KOPT-K1 (cell line): ENCODE data around the gene PRKCE.

Experiments
- H3K27ac ChIP-seq: fragments of 200-600 bp; sonication (generic); 2 replicates; pipeline ENCODE4 v1.5.1; 2016; ENCODE audit warnings: antibody characterized with exemption, mild to moderate bottlenecking, low read depth, low read length; ENCODE audit not compliant: poor library complexity, severe bottlenecking
- H3K36me3 ChIP-seq: fragments of 200-600 bp; sonication (generic); 2 replicates; pipeline ENCODE4 v1.5.1; 2017; ENCODE audit warnings: antibody characterized with exemption, mild to moderate bottlenecking, low read length, moderate library complexity; ENCODE audit not compliant: insufficient read depth
- H3K9me3 ChIP-seq: fragments of 200-600 bp; sonication (generic); 2 replicates; pipeline ENCODE4 v1.5.1; 2017; ENCODE audit warnings: antibody characterized with exemption, low read length, mild to moderate bottlenecking; ENCODE audit not compliant: insufficient read depth, poor library complexity, severe bottlenecking

Gene PRKCE

DNA sequence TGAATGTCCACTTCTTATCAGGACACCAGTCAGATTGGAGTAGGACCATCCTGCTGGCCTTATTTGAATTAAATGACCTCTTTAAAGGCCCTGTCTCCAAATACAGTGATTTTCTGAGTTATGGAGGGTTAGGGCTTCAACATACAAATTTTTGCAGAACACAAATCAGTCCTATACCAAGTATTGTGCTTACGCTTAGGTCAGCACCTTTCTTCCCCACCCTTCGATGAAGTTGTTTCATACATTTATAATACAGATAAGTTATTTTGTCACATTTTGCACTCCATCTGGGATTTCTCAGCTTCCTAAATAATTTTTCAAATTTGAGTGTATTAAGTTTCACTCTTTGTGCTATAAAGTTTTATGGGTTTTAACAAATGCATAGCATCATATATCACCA lies 455.2 kb downstream of the PRKCE start:
- Histone ChIP-seq H3K36me3 (no peaks in the 10 kb centered on the region), H3K9me3 (peaks cover 32% of the 10 kb centered on the region), H3K27ac (no peak overlapping the region)

DNA sequence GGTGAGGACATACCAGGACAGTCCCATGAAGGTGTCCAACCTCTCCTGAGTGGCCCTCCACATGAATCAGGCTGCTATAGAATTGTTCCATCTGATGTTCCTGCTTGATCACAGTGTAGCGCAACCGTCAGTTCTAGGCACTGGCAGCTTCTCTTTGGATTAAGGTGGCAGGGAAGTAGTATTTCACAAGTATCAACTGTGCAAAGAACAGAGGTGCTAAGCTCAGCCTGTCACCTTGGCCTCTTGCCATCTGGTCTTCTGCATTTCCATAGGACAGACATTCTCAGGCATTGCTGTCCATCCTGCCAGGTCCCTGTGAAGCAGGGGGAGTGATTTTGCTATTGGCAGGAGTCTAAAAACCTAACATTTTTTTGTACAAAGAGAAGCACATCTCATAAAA lies 463.5 kb downstream of the PRKCE start:
- Histone ChIP-seq H3K27ac (no peak overlapping the region), H3K9me3 (no peaks in the 10 kb centered on the region), H3K36me3 (no peaks in the 10 kb centered on the region)

DNA sequence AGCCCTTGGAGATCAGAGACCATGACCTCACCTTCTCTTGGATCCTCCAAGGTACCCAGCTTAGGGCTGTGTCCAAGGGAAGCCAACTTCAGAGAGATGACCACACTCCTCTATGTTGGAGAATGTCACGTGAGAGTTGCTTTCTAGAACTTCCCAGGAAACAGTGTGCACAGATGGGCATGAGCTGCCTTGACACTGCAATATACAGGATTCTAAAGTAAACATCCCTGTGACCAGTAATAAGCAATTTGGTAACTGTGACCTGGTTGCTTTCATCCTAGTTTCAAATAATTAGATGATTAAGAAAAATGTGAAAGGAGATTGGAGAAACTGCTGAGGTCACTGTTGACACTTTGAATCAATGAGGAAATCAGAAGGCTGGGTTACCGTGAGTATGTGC lies 464.7 kb downstream of the PRKCE start:
- Histone ChIP-seq H3K36me3 (no peaks in the 10 kb centered on the region), H3K27ac (no peak overlapping the region), H3K9me3 (no peaks in the 10 kb centered on the region)

DNA sequence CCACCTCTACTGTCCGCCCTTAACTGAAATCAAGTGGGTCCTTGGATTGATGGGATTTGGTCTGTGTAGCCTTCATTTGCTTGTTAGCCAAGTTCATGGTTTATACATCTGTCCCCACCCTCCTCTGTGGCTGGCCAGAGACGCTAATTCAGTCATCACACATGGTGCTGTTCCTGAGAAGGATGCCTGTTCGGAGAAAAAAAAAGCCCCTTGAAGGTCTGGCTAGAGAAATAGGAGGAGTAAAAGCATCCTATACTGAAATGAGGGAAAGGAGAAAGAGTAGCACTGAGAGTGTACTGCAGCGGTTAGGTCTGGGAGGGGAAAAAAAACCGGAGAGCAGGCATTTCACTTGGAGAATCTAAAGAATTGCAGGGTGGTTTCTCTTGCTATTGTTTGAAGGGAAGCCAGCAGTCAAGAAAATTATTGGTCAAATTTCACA lies 465.1 kb downstream of the PRKCE start:
- no peak overlapping the region for H3K27ac ChIP-seq
- no peaks in the 10 kb centered on the region for H3K9me3 ChIP-seq

DNA sequence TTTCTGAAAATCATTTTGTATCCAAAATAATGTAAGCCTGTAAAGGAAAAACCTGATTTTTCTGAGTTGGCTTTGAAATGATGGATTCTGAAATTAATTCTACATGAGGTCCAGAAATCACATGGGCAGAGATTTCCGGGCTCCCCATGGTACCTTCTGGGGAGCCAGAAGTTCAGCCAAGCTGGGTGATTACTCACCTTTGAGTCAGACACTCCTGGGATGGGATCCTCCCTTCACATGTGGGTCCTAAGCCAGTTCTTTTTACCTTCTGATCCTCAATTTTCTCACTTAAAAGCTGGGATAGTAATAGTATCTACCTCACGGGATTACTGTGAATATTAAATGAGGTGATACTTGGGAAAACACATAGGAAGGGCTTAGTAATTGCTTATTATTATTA lies 465.9 kb downstream of the PRKCE start:
- no peaks in the 10 kb centered on the region for H3K9me3 ChIP-seq
- no peak overlapping the region for H3K27ac ChIP-seq
- no peaks in the 10 kb centered on the region for H3K36me3 ChIP-seq

More for the DNA sequence above, 465.1 kb downstream of the PRKCE start:
- H3K36me3 ChIP-seq: no peaks in the 10 kb centered on the region

DNA sequence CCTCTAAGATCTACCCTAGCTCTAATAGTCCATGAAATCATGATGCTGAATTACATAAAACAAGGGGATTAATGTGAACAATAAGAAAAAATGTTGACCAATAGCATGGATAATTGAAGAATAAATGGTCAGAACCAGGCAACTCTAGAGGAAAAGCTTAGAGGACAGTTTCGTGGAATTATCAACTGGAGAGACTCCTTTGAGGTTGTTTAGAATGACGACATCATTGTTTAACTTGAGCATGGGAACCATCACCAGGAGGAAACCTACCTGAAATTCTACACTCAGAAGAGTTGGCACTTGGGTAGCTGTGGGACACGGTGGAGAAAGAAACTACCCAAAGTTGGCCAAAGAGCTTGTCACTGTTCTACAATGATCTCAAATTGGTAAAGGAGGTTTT lies 466.5 kb downstream of the PRKCE start:
- Histone ChIP-seq H3K27ac (no peak overlapping the region), H3K36me3 (no peaks in the 10 kb centered on the region)

DNA sequence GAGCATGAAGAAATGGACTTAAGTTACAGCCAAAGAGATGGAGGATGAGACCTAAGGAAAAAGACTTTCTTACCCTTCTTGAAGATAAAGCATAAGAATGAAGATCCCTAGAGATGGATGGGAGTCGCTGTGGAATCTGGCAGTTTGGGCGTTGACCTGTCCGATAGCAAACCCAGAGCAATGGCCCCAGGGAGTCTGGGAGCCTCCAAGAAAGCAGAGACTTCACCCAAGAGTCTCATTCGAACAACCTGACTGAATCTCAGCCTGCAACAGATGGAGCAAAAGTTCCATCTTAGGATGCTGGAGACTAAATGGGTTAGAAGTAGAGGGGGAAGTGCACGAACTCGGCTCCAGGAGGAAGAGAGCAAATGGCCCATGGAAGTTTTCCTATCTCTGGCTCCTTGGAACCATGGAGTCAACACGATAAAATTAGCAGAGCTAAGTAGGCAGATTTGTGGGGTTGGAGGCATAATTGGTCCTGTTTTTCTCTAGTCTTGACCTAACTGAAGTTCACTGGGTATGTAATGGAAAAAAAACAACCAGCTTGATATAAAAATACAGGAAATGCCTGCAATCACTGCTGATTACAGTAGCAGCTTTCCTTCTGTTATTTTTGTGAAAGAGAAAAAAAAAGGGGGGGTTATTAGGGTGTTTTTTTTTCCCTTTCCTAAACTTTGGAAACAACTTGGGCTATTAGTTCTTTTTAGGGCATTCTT lies 467.3 kb downstream of the PRKCE start:
- Histone ChIP-seq H3K36me3 (no peaks in the 10 kb centered on the region), H3K9me3 (no peaks in the 10 kb centered on the region), H3K27ac (no peak overlapping the region)

More for the DNA sequence above, 466.5 kb downstream of the PRKCE start:
- H3K9me3 ChIP-seq: no peaks in the 10 kb centered on the region

DNA sequence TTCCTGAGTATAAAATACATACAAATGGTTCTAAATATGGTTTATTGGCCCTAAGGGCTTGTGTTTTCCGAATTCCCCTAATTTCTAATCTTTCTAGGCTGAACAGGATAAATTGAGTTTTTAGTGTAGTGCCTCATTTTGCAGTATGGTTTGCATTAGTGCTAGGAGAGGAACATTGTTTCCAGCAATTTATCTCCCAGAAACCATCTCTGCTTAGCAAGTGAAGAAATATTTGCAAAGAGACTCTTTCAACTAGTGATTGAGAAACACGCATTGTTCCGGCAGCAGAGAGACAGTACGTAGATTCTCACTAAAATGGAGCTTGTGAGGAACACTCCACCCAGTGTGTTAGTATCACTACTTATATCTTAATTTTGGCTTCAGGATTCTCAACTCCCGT lies 468.0 kb downstream of the PRKCE start:
- Histone ChIP-seq H3K36me3 (no peaks in the 10 kb centered on the region), H3K9me3 (no peaks in the 10 kb centered on the region), H3K27ac (no peak overlapping the region)

DNA sequence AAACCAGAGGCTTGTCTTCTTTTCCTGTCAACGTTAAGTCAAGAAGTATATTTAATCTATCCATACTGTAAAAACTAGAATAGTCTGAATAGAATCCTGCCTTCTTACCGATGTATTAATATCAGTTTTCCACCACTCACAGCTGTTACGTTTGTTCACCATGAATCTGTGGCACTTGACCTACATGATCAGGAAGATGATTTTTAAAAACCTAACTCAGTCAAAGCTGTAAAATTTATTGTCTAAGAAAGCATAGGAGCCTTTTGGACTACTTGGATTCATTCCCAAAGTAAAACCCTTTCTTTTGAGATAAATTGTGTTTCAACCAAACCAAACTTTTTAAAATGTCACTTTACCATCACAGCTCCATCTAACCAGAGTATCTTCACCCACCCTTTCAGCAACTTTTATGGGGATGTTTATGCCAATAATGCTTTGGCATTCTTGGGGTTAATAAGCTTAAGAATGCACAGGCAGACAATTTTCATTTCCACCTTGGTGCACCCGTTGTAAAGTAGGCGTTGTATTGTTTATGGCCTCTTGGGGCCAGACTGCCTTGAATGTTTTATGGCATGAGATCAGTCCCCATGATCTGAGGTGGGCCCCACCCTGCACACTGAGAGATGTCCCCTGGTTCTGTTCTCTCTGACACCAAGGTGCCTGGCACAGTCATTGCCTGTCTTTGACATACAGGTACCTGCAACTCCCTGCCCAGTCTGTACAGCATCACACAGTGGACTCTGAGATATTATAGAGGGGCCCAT lies 469.5 kb downstream of the PRKCE start:
- Histone ChIP-seq H3K36me3 (no peaks in the 10 kb centered on the region), H3K27ac (no peak overlapping the region), H3K9me3 (no peaks in the 10 kb centered on the region)

- no peak overlapping the region for H3K27ac ChIP-seq
- no peaks in the 10 kb centered on the region for H3K36me3 ChIP-seq
- no peaks in the 10 kb centered on the region for H3K9me3 ChIP-seq
These were observed 471.0 kb downstream of the PRKCE start for GRCh38 chr2:46122318-46122976.

- H3K9me3 ChIP-seq: no peaks in the 10 kb centered on the region
- no peaks in the 10 kb centered on the region for H3K36me3 ChIP-seq
- H3K27ac ChIP-seq: no peak overlapping the region
These were observed 471.5 kb downstream of the PRKCE start for GRCh38 chr2:46123013-46123412.

DNA sequence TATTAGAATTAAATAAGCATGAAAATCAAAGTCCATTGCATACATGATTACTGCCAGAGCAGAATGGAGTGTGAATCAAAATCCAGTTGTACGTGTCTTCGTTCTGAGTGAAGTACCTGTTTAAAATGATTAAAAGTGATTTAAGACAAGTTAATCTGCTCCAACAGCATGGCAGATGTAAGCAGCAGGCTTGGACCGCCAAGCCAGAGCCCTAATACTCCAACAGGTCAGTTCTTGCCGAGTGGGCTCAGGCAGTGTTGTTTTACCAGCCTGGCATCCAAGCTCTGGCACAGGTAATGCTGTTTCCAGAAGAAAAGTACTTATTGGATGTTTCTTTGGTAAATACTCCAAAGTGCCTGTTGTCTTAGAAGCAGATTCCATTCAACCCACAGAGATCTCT lies 474.3 kb downstream of the PRKCE start:
- no peak overlapping the region for H3K27ac ChIP-seq
- H3K9me3 ChIP-seq: no peaks in the 10 kb centered on the region
- no peaks in the 10 kb centered on the region for H3K36me3 ChIP-seq

DNA sequence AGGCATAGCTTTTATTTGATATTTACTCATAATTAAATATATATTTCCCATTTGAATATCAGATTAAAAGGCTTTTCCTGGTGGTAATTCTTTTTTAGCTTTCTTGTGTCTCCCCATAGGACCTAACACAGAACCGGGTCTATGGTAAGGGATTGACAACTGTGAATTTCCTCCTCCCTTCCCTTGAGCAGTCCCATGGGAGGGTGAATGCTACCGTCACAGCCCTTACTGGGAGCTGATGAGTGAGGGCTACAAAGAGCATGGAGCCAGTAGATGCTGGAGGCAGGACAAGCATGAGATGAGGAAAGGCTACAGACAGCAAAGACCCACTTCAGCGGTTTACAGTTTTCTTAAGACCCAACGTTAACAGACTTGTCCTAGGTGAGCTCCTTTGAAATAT lies 475.1 kb downstream of the PRKCE start:
- no peak overlapping the region for H3K27ac ChIP-seq
- no peaks in the 10 kb centered on the region for H3K9me3 ChIP-seq
- no peaks in the 10 kb centered on the region for H3K36me3 ChIP-seq

DNA sequence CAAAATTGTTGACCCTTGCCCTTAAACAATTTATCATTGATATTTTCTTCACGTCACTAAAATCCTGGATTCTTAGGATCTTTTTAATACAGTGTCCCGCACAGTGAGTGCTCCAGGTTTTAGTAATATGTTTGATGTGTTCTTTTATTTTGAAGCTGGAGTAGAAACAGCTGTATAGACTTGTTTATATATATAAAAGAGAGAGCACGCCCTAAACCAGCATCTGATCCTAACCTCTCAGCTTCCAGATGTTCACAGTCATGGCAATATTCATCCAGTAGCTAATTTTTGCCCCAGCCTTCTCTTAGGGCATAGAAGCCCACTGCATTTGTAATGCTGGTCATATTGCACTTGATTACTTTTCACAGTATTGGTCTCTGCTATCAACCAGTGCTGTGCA lies 475.7 kb downstream of the PRKCE start:
- Histone ChIP-seq H3K36me3 (no peaks in the 10 kb centered on the region), H3K27ac (no peak overlapping the region), H3K9me3 (no peaks in the 10 kb centered on the region)

GRCh38 chr2:46130511-46130910 lies 479.0 kb downstream of the PRKCE start:
- Histone ChIP-seq H3K36me3 (no peaks in the 10 kb centered on the region), H3K9me3 (no peaks in the 10 kb centered on the region), H3K27ac (no peak overlapping the region)
